GM12864 (cell line): Measurements from ENCODE around the gene GGT6.
A peak's percentile ranks its signal among the peaks of the same experiment; 100 is the strongest.
"Not testable (repeated sequence)": the region's sequence is repeated elsewhere in the genome, so short reads cannot be mapped to it uniquely, and the experiment has no call there.

Experiments
- DNase-seq: peaks from one replicate; pipeline ENCODE4 v3.0.0-alpha.2; 2011; ENCODE audit warnings: low read depth
- H3K4me3 ChIP-seq: 2 replicates; pipeline ENCODE4 v1.5.1; 2011; ENCODE audit warnings: mild to moderate bottlenecking, low read depth, low read length, control low read depth
- TF ChIP-seq, protein P1 (sequence below): IDR thresholded peaks from 2 replicates; pipeline ENCODE4 v1.5.1; 2011; ENCODE audit warnings: low read depth, mild to moderate bottlenecking, moderate library complexity, low read length, control low read depth, inconsistent platforms; ENCODE audit errors: missing control alignments

GGT6 gene

DNA sequence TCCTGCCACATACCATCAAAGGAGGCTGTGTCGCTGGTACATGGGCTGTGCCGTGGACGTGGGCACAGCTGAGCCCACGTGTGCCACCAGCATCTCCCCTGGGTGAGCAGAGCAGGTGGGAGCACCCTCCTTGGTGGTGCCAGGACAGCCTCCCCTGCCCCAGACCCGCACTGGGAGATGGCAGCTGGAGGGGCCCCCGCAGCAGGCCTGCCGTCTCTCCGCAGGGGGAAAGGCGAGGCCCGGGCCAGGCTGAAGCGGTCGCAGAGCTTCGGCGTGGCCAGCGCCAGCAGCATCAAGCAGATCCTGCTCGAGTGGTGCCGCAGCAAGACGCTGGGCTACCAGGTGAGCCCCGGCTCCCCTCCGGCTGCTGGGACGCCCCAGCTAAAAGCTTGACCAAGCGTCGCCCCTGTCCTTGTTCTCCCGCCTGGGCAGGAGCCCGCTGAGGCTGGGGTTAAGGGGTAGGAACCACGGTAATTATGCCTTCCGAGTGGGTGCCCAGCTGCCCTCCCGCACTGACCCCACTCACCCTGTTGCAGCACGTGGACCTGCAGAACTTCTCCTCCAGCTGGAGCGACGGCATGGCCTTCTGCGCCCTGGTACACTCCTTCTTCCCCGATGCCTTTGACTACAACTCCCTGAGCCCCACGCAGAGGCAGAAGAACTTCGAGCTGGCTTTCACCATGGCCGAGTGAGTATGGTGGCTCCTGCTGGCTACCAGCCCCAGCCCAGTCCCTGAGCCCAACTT lies 36.4 kb upstream of the GGT6 start:
- TF ChIP-seq, protein P1, sequence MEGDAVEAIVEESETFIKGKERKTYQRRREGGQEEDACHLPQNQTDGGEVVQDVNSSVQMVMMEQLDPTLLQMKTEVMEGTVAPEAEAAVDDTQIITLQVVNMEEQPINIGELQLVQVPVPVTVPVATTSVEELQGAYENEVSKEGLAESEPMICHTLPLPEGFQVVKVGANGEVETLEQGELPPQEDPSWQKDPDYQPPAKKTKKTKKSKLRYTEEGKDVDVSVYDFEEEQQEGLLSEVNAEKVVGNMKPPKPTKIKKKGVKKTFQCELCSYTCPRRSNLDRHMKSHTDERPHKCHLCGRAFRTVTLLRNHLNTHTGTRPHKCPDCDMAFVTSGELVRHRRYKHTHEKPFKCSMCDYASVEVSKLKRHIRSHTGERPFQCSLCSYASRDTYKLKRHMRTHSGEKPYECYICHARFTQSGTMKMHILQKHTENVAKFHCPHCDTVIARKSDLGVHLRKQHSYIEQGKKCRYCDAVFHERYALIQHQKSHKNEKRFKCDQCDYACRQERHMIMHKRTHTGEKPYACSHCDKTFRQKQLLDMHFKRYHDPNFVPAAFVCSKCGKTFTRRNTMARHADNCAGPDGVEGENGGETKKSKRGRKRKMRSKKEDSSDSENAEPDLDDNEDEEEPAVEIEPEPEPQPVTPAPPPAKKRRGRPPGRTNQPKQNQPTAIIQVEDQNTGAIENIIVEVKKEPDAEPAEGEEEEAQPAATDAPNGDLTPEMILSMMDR = no peak
- no peak overlapping the region for H3K4me3 ChIP-seq
- no peak for DNase-seq

DNA sequence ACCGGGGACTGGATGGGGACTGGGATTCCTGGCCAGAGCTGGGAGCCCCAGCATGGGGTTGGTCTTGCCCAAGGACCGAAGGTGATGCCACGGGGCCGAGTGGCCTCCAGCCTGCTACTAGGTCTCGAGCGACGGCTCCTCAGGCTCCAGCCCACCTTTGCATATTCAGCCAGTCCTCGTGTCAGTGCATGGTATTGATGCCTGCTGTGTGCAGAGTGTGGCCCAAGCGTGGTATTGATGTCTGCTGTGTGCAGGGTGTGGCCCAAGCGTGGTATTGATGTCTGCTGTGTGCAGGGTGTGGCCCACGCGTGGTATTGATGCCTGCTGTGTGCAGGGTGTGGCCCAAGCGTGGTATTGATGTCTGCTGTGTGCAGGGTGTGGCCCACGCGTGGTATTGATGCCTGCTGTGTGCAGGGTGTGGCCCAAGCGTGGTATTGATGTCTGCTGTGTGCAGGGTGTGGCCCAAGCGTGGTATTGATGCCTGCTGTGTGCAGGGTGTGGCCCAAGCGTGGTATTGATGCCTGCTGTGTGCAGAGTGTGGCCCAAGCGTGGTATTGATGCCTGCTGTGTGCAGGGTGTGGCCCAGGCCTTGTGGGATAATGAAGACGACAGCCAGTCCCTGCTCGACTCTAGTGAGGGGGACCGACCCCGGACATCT lies 35.4 kb upstream of the GGT6 start:
- H3K4me3 ChIP-seq = not testable (repeated sequence)

GRCh38 chr17:4594931-4595684 lies 34.7 kb upstream of the GGT6 start:
- no peak for DNase-seq
- TF ChIP-seq, protein P1 = peak; percentile 54
- H3K4me3 ChIP-seq = no peak overlapping the region

More for the DNA sequence above, 35.4 kb upstream of the GGT6 start:
- DNase-seq = not testable (repeated sequence)

- no peak for DNase-seq
- TF ChIP-seq, protein P1 = no peak
- no peak overlapping the region for H3K4me3 ChIP-seq
These were observed 34.0 kb upstream of the GGT6 start for GRCh38 chr17:4594406-4594805.

DNA sequence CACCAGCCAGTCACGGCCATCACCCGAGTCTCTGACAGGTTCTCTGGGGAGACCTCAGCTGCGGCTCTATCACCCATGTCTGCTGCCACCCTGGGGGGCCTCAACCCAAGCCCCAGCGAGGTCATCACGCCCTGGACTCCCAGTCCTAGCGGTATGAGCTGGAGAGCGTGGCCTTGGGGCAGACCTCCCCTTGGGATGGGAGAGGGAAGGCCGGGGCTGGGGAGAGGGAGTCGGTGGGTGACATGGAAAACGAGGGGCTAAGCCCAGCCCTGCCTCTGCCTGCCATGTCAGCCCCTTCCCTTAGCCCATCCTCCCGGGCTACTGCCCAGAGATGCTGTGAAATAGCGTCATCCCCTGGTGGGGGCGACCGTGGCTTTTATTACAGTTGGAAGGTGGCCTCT lies 32.6 kb upstream of the GGT6 start:
- no peak for DNase-seq
- no peak overlapping the region for H3K4me3 ChIP-seq
- TF ChIP-seq, protein P1 = no peak

GRCh38 chr17:4592240-4593005 lies 32.0 kb upstream of the GGT6 start:
- DNase-seq = no peak
- TF ChIP-seq, protein P1 = no peak
- H3K4me3 ChIP-seq = no peak overlapping the region

GRCh38 chr17:4591529-4591928 lies 31.2 kb upstream of the GGT6 start:
- no peak for DNase-seq
- TF ChIP-seq, protein P1 = no peak
- H3K4me3 ChIP-seq = no peak overlapping the region
